ENCODE measurements around the gene CCDC146. TPM values are rescaled to one million over a fixed set of nuclear protein-coding genes. Genes with fewer than 3 reads are reported as not detected.
"Not testable (repeated sequence)": the region's sequence is repeated elsewhere in the genome, so short reads cannot be mapped to it uniquely, and the experiment has no call there.

Gene CCDC146
- total RNA-seq, 2 experiments from 2014 or later, result 5.3 to 6.4 TPM

GRCh38 chr7:77271766-77272165, 149.4 kb downstream of the CCDC146 start:
- ChIA-PET CTCF (no interaction called here), POLR2A (no interaction called here)
- no peaks in the 10 kb centered on the region for H3K9me3 Mint-ChIP-seq
- no peak overlapping the region for H3K27ac Mint-ChIP-seq
- no peaks in the 10 kb centered on the region for H3K27me3 Mint-ChIP-seq
- H3K36me3 Mint-ChIP-seq (ENCODE audit: low read depth), result peaks cover 6% of the 10 kb centered on the region
- H3K4me3 Mint-ChIP-seq, result no peak overlapping the region
- DNase-seq, result no peak
- peaks cover 24% of the 10 kb centered on the region for H3K4me1 Mint-ChIP-seq

- DNase-seq; H3K4me3 Mint-ChIP-seq; H3K36me3 Mint-ChIP-seq (ENCODE audit: low read depth); H3K27ac Mint-ChIP-seq; H3K4me1 Mint-ChIP-seq; H3K27me3 Mint-ChIP-seq; H3K9me3 Mint-ChIP-seq: not testable (repeated sequence)
- ChIA-PET POLR2A (interaction anchor here (1.2 kb wide), 1 partner anchor 8 kb away, joined by 3 read pairs; no protein-coding TSS in a partner anchor), CTCF (interaction anchor here (1.0 kb wide), 1 partner anchor 28 kb away, joined by 3 read pairs; no protein-coding TSS in a partner anchor)
Observed at GRCh38 chr7:77275663-77276062, 153.2 kb downstream of the CCDC146 start.

GRCh38 chr7:77276120-77276519, 153.7 kb downstream of the CCDC146 start:
- no peak overlapping the region for H3K4me3 Mint-ChIP-seq
- no peak for DNase-seq
- peaks cover 10% of the 10 kb centered on the region for H3K4me1 Mint-ChIP-seq
- H3K9me3 Mint-ChIP-seq, result no peaks in the 10 kb centered on the region
- no peak overlapping the region for H3K27ac Mint-ChIP-seq
- POLR2A ChIA-PET, result interaction anchor here (1.2 kb wide), 1 partner anchor 9 kb away, joined by 3 read pairs; no protein-coding TSS in a partner anchor
- no peaks in the 10 kb centered on the region for H3K27me3 Mint-ChIP-seq
- H3K36me3 Mint-ChIP-seq (ENCODE audit: low read depth), result peaks cover 3% of the 10 kb centered on the region
- CTCF ChIA-PET, result interaction anchor here (1.0 kb wide), 1 partner anchor 29 kb away, joined by 3 read pairs; no protein-coding TSS in a partner anchor

GRCh38 chr7:77281780-77282478, 159.5 kb downstream of the CCDC146 start:
- CTCF ChIA-PET, result no interaction called here

GRCh38 chr7:77282897-77283296, 160.5 kb downstream of the CCDC146 start:
- no peak overlapping the region for H3K27ac Mint-ChIP-seq
- POLR2A ChIA-PET, result no interaction called here
- no peak overlapping the region for H3K4me3 Mint-ChIP-seq
- no peaks in the 10 kb centered on the region for H3K4me1 Mint-ChIP-seq
- DNase-seq, result no peak
- H3K36me3 Mint-ChIP-seq (ENCODE audit: low read depth), result peaks cover 6% of the 10 kb centered on the region
- CTCF ChIA-PET, result no interaction called here
- H3K9me3 Mint-ChIP-seq, result peaks cover 14% of the 10 kb centered on the region
- H3K27me3 Mint-ChIP-seq, result no peaks in the 10 kb centered on the region

More at GRCh38 chr7:77281780-77282478, 159.5 kb downstream of the CCDC146 start:
- no peak overlapping the region for H3K27ac Mint-ChIP-seq
- H3K9me3 Mint-ChIP-seq, result peaks cover 9% of the 10 kb centered on the region
- DNase-seq, result no peak
- H3K27me3 Mint-ChIP-seq, result no peaks in the 10 kb centered on the region
- H3K4me3 Mint-ChIP-seq, result no peak overlapping the region
- no peaks in the 10 kb centered on the region for H3K4me1 Mint-ChIP-seq
- H3K36me3 Mint-ChIP-seq (ENCODE audit: low read depth), result peaks cover 2% of the 10 kb centered on the region
- POLR2A ChIA-PET, result no interaction called here

- H3K36me3 Mint-ChIP-seq (ENCODE audit: low read depth), result peaks cover 6% of the 10 kb centered on the region
- peaks cover 15% of the 10 kb centered on the region for H3K9me3 Mint-ChIP-seq
- H3K27me3 Mint-ChIP-seq, result no peaks in the 10 kb centered on the region
- H3K4me1 Mint-ChIP-seq, result no peaks in the 10 kb centered on the region
- H3K27ac Mint-ChIP-seq, result no peak overlapping the region
- CTCF ChIA-PET, result no interaction called here
- H3K4me3 Mint-ChIP-seq, result no peak overlapping the region
- POLR2A ChIA-PET, result no interaction called here
- no peak for DNase-seq
Observed at GRCh38 chr7:77284005-77284404, 161.6 kb downstream of the CCDC146 start.

- CTCF ChIA-PET, result no interaction called here
- Mint-ChIP-seq H3K4me3 (no peak overlapping the region), H3K4me1 (no peaks in the 10 kb centered on the region), H3K27ac (no peak overlapping the region), H3K9me3 (peaks cover 15% of the 10 kb centered on the region), H3K36me3 (ENCODE audit: low read depth) (peaks cover 6% of the 10 kb centered on the region), H3K27me3 (no peaks in the 10 kb centered on the region)
- POLR2A ChIA-PET, result no interaction called here
- no peak for DNase-seq
Observed at GRCh38 chr7:77284616-77285015, 162.2 kb downstream of the CCDC146 start.

GRCh38 chr7:77288676-77289320, 166.4 kb downstream of the CCDC146 start:
- Mint-ChIP-seq H3K27ac (no peak overlapping the region), H3K9me3 (peaks cover 15% of the 10 kb centered on the region), H3K27me3 (no peaks in the 10 kb centered on the region), H3K36me3 (ENCODE audit: low read depth) (peaks cover 6% of the 10 kb centered on the region), H3K4me3 (no peak overlapping the region), H3K4me1 (no peaks in the 10 kb centered on the region)
- ChIA-PET POLR2A (no interaction called here), CTCF (no interaction called here)
- no peak for DNase-seq

- no peak for DNase-seq
- CTCF ChIA-PET, result no interaction called here
- POLR2A ChIA-PET, result no interaction called here
- Mint-ChIP-seq H3K27me3 (no peaks in the 10 kb centered on the region), H3K36me3 (ENCODE audit: low read depth) (peaks cover 6% of the 10 kb centered on the region), H3K27ac (no peak overlapping the region), H3K4me3 (no peak overlapping the region), H3K4me1 (no peaks in the 10 kb centered on the region), H3K9me3 (peaks cover 15% of the 10 kb centered on the region)
Observed at GRCh38 chr7:77289387-77289786, 167.0 kb downstream of the CCDC146 start.

- CTCF ChIA-PET, result no interaction called here
- POLR2A ChIA-PET, result no interaction called here
- Mint-ChIP-seq H3K36me3 (ENCODE audit: low read depth) (peaks cover 6% of the 10 kb centered on the region), H3K4me3 (no peak overlapping the region), H3K27ac (no peak overlapping the region), H3K27me3 (no peaks in the 10 kb centered on the region), H3K4me1 (no peaks in the 10 kb centered on the region), H3K9me3 (peaks cover 15% of the 10 kb centered on the region)
- no peak for DNase-seq
Observed at GRCh38 chr7:77290425-77290824, 168.0 kb downstream of the CCDC146 start.

GRCh38 chr7:77293046-77293445, 170.6 kb downstream of the CCDC146 start:
- no peaks in the 10 kb centered on the region for H3K4me1 Mint-ChIP-seq
- H3K27ac Mint-ChIP-seq, result no peak overlapping the region
- no peak overlapping the region for H3K4me3 Mint-ChIP-seq
- H3K36me3 Mint-ChIP-seq (ENCODE audit: low read depth), result peaks cover 5% of the 10 kb centered on the region
- POLR2A ChIA-PET, result no interaction called here
- H3K9me3 Mint-ChIP-seq, result peaks cover 6% of the 10 kb centered on the region
- H3K27me3 Mint-ChIP-seq, result no peaks in the 10 kb centered on the region
- CTCF ChIA-PET, result no interaction called here
- no peak for DNase-seq

- Mint-ChIP-seq H3K9me3 (peaks cover 6% of the 10 kb centered on the region), H3K27me3 (no peaks in the 10 kb centered on the region), H3K4me1 (no peaks in the 10 kb centered on the region), H3K36me3 (ENCODE audit: low read depth) (peaks cover 8% of the 10 kb centered on the region), H3K27ac (no peak overlapping the region), H3K4me3 (no peak overlapping the region)
- ChIA-PET CTCF (no interaction called here), POLR2A (no interaction called here)
- DNase-seq, result no peak
Observed at GRCh38 chr7:77295549-77295948, 173.1 kb downstream of the CCDC146 start.

- DNase-seq, result no peak
- ChIA-PET CTCF (interaction anchor here (0.6 kb wide), 1 partner anchor 387 kb away, joined by 4 read pairs; no protein-coding TSS in a partner anchor), POLR2A (no interaction called here)
- H3K36me3 Mint-ChIP-seq (ENCODE audit: low read depth), result peaks cover 5% of the 10 kb centered on the region
- peaks cover 16% of the 10 kb centered on the region for H3K9me3 Mint-ChIP-seq
- no peaks in the 10 kb centered on the region for H3K27me3 Mint-ChIP-seq
- no peaks in the 10 kb centered on the region for H3K4me1 Mint-ChIP-seq
- H3K4me3 Mint-ChIP-seq, result no peak overlapping the region
- H3K27ac Mint-ChIP-seq, result no peak overlapping the region
Observed at GRCh38 chr7:77306231-77307067, 184.0 kb downstream of the CCDC146 start.

Data from activated CD4-positive, alpha-beta memory T cell treated with anti-CD3 and anti-CD28 coated beads, Interleukin-2, amount 10 ng/mL, durations not matched to agents 7 days and 5 days (primary cell).